G401 (cell line): ENCODE results near the gene PDIA5. TPM values are rescaled to one million over a fixed set of nuclear protein-coding genes. Genes with fewer than 3 reads are reported as not detected.
A peak's percentile ranks its signal among the peaks of the same experiment; 100 is the strongest.

ENCODE experiments used
- DNase-seq: peaks from one replicate; pipeline ENCODE4 v3.0.0-alpha.2; 2015; ENCODE audit warnings: low spot score
- in situ Hi-C: cut with HindIII; loops from 2 replicates; pipeline ENCODE4 v1.10.0; 2016; ENCODE audit warnings: low sequenced_read_pairs, mixed read lengths
- total RNA-seq: library from RNA; depleted of rRNA; stranded (reverse); fragments of >200 nt; shearing (Covaris generic); gene quantifications from 2 replicates; pipeline ENCODE4 v1.2.3, GENCODE V29; 2014; rRNA removed

The PDIA5 gene
- total RNA-seq, 1 experiment from 2014 or later, result 26.4 TPM

- in situ Hi-C loops, result no loop called here
- no peak for DNase-seq
Observed at GRCh38 chr3:123193448-123194101, 126.8 kb downstream of the PDIA5 start.

- in situ Hi-C loops, result no loop called here
- no peak for DNase-seq
Observed at GRCh38 chr3:123194552-123194951, 127.7 kb downstream of the PDIA5 start.

GRCh38 chr3:123198372-123198771 is 131.5 kb downstream of the PDIA5 start:
- no peak for DNase-seq
- in situ Hi-C loops, result no loop called here

DNA sequence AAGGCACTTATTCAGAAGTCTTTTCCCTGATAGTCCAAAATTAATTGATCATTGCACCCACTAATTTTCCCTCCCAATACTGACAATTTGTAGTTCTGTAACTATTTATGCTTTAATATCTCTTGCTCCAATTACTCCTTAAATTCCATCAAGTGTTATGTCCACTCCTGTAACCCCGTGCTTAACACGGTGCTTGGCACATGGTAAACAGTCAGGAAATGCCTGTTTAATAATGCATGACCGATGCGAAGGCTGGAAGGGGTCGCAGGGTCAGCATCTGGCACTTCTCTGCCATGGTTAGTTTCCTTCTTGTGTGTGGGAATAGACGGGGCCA is 134.4 kb downstream of the PDIA5 start:
- in situ Hi-C loops, result no loop called here

GRCh38 chr3:123201557-123202427 is 135.0 kb downstream of the PDIA5 start, which contains the start of gene SEC22A:
Gene SEC22A (plus strand): TSS chr3:123201943. CDS start chr3:123209218, 7,275 bp downstream.
- DNase-seq, result peak; percentile 98
- in situ Hi-C loops, result no loop called here

More for the DNA sequence above, 134.4 kb downstream of the PDIA5 start:
- DNase-seq, result no peak

- in situ Hi-C loops, result no loop called here
- DNase-seq, result peak; percentile 43
Observed at GRCh38 chr3:123202451-123202850, 135.6 kb downstream of the PDIA5 start.

Other genes with a start within 250 kb of the PDIA5 start
- 0.03 TPM in 1 of 2 replicates, not detected in the other for gene SEMA5B, start 39.3 kb upstream of the PDIA5 start, total RNA-seq
- gene SEC22A, start 134.9 kb downstream of the PDIA5 start, total RNA-seq, result 20.6 and 25.6 TPM in 2 replicates